ENCODE data around the gene INSIG2.

INSIG2 gene

DNA sequence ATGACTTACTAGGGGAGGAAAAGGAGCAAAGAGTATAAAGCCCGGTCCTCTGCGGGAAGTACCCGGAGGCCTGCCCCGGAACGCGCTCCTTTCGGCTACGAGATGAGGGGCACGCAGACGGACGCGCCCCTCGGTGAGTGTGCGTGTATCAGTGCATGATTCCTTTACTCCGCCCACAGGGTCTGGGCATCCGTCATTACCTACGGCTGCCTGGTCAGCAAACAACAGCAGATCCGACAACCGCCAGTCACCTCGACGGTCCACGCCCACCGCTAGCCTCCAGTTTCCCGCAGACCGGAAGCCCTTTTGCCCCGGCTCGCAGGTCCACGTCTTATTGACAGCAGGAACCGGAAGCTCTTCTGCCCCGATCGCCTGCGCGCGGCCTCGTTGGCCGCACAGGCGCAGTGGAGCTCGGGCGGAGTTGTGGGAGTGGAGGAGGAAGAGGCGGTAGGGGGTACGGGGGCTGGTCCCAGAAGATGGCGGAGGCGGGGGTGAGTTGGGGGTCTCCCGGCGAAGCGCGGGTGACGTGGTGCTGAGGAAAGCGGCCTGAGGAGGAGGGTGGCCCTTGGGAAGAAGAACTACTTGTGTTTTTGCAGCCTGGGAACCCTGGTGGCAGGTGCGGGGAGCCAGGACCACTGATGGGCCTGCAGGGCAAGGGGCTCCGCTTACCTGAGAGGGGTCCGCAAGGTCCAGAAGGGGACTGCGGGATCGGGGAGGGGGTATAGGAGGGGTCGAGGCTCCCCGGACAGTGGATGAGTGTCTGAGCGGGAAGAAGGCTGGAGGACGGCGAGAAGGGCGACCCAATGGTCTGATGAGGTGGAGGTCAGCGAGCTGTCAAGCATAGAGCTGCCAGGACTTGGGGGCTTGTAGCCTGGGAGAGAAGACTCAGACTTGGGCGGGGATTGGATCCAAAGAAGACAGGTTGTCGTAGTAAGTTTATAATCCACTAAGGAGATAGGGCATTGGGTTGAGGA lies at the start of gene INSIG2:
Gene INSIG2 (plus strand): TSS at position 421 of the 974 bp plus-strand sequence. CDS start 8,086 bp downstream, outside the sequence.
- DNase-seq: peak; percentile 97

DNA sequence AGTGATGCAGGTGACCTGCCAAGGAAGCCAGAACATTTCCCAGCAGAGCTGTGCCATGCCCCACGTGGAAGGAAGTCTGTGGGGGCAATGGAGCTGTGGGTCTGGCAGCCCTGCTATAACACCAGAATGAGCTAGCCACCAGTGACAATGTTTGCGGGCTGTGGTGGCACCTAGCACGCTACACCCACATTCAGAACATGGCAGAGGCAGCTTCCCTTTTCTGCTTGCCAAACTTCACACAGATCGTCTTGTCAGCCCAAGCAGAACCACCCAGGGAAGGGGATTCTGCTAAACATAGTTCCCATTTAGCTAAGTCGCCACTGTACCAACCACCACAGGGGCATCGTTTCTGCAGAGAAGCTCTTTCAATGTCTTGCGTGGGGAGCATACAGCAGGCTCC lies 47.4 kb upstream of the INSIG2 start:
- DNase-seq: no peak

DNA sequence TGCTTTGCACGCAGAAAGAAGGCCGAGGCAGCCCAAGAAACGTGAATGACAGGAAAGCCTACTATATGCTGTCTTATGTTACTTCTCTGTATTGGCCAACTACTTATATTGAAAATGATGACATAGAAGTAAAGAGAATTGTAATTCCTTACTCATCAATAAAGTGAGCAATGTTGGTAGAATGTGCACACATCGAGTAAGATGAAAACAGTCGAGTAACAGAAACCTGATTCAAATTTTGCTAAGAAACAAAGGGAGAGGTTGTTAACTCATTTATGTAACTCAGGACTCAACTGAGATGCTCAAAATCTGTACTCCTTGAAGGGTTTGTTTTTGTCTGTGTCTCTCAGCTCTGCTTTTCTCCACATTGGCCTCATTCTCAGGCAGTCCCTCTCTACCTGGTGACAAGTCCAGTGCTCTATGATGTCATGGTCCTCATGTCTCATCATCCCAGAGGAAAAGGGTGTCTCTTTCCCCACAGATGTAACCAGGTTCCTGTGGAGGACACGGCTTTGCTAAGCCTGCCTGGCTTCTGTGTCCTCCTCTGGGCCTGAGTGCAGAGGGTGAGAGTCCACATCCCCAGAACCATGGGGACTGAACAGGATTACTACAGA lies 44.1 kb upstream of the INSIG2 start:
- no peak for DNase-seq

GRCh38 chr2:118044854-118045253 lies 43.4 kb upstream of the INSIG2 start:
- DNase-seq: no peak

DNA sequence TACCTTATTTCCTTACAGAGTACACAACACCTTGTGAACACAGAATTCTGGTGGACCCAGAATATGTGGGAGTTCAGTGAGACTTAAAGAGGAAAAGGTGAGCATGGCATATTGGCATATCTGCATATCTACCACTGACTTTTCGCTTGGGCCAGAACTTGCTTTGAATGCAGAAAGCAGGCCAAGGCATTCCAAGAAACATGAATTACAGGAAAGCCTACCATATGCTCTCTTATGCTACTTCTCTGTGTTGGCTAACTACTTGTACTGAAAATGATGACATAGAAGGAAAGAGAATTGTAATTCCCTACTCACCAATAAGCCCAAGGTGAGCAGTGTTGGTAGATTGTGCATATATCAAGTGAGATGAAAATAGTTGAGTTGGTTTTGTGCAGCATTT lies 43.0 kb upstream of the INSIG2 start:
- DNase-seq: no peak

DNA sequence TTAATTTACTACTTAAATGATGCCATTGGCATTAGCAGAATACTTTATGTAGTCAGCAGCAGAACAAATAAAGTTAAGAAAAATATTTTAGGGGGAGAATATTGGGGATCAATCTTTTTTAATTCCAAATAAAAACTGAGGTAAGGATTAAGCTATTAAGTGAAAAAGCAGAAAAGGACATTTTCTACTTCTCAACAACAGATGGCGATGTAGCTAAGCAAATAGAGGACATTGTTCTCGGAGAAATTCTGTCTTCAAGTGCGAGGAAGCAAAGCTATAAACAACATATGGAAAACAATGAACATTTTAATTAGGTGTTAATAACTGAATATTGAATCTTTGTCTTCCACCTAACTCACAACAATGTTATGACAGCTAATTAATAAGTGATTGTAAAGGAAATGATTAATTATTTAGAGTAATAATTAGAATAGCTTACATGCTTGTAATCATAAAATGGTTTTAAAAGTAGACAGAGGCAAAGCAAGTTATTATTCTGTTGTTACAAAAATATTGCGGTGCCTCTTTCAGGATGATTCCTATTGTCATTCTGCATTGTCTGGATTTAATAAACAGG lies 41.5 kb upstream of the INSIG2 start:
- peak; percentile 58 for DNase-seq

DNA sequence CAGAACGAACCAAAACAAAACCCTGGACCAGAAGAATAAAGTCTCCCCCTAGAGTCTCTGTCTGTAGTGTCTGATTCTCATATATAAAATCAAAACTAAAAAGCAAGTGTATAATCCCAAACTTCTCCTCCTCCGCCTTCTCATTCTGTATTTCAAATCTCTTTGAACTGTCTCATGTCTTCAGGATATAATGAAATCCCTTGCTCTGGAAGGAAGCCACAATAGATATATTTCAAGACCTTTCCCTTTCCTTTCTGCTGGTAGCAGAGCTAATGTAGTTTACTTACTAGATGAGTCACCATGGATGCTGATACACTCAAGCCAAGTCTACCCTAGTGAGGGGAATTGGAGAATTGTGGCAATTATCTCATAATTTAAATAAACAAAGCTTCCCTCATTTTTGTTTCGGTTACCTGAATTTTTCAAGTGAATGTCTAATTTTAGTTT lies 40.9 kb upstream of the INSIG2 start:
- no peak for DNase-seq

DNA sequence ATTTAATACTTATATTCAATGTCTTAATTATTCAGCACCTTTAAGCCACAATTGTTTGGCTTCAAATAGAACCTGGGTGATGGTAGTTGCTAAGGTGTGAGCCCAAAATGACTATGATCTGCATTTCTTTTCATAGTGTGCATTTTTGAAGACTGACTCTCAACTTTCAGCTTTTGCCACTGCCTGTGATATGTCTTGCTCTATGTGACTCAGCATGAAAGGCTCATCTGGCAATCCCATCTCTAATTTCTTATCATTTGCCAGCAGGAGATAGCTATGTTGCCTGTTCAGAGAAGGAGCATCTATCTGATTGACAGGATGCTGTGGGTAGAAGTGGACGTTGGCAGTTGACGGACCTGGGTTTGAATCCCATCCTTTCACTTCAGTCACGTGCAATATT lies 39.9 kb upstream of the INSIG2 start:
- no peak for DNase-seq

- no peak for DNase-seq
Observed at GRCh38 chr2:118049140-118049815, 39.0 kb upstream of the INSIG2 start.

DNA sequence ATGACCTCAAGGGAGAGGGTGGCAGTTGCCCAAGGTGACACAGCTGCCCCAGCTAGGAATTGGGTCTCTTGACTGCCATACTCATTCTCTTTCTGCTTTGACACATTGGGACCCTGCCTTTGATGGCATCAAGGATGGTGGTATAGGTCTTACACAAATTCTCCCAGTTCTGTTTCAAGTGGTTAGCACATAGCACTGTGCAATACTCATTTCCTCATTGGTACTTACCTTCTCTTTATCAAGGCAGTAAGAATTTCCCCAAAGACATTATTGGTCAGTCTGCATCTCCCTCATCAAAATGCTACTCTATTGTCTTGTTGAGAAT lies 38.5 kb upstream of the INSIG2 start:
- no peak for DNase-seq

DNA sequence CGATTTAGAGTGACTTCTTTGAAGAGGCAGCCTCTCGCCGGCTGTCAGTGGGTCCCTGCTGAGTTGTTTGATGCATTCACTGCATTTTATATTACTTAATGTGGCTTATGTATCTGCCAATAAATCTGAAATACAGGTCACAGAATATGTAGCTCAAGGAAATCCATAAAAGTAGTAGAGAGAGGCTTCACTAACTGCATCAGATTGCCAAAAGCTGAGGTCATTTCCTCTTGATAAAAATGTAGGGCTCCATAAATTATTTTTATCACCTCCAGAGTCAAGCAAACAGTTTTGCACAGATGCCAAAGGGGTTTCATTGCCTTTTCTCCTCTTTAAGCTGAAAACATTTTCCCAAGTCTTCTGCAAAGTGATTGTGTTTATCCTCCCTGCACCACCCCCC lies 37.9 kb upstream of the INSIG2 start:
- no peak for DNase-seq

GRCh38 chr2:118050974-118051373 lies 37.3 kb upstream of the INSIG2 start:
- DNase-seq: no peak

GRCh38 chr2:118051826-118052358 lies 36.4 kb upstream of the INSIG2 start:
- no peak for DNase-seq

DNA sequence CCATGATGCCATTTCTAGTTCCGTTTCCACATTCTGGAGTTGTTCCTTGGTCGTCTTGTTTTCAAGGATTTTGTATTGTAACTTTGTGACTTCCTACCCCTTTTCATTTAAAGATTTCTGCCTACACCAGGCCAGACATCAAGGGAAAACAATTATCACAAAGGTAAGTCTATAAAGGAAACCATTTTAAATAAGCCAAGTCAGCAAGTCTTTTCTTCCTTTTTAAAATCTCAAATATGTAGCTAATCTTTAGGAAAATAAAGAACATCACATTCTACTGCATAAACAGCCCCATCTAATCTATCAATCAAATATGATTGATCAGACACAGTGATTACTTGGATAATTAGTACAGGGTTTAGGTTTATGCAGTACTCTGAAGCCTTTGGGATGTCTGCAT lies 35.8 kb upstream of the INSIG2 start:
- no peak for DNase-seq

DNA sequence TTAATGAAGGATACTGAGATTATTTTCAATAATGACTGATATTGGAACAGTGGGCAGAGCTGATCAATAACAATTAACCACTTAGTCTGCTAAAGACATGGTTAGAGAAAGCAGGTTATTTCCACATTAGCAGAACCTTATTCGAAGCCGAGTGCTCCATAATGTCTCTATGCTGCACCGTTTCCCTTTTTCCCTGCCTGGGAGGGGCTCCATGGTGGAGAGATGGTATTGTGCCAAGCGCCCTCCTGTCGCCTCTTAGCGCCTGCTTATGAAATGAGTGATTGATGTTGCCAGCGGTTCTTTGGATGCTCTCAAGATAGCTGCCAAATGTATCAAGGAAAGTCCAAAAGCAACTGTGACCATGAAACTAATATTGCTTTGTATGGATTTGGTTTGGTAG lies 34.6 kb upstream of the INSIG2 start:
- DNase-seq: no peak

- no peak for DNase-seq
Observed at GRCh38 chr2:118054213-118055008, 33.9 kb upstream of the INSIG2 start.

DNA sequence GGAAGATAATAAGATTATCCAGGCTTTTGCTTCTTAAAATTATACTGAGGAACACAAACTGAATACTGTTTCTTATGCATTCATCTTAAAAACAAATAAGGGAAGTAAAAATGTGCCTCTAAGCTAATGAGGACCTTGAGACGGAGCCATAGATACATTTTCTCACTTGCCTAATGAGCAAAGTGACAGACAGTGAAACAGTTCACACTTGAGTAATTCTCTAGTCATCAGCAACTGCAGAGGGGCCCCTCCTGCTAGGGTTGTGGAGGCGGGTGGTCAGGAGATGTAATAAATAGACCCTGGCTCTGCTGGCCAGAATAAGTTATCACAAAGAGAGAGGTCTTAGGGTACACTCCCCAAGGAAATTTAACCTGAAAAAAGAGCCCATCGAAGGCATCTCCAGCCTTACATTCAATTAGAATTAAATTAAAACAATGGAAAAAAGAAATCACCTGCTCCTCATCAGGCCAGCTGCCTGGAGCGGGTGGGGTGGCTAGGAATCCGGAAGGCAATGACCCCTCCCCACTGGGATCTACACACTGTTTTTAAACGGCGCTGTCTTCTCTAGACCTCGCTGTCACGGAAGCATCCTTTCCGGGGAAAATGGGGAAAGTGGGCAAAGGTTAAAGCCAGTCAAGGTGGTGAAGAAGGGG lies 32.6 kb upstream of the INSIG2 start:
- DNase-seq: no peak

DNA sequence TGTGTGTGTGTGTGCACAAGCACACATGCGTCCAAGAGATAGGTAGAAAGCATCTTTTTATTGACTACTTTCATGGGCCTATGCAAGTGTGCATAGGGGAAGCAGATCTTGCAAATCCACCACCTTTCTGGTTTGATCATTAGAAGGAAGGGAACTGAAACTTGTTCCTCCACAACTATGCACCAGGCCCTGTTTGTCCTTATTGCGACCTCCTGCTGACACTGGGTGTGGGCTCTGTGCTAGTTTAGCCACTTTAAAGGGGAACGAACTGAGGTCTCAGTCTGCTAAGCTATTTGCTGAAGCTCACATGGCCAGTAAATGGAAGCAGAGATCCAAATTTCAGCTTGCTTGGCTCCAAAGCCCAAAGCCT lies 32.1 kb upstream of the INSIG2 start:
- DNase-seq: no peak

GRCh38 chr2:118056801-118057200 lies 31.5 kb upstream of the INSIG2 start:
- DNase-seq: no peak

GRCh38 chr2:118058951-118059350 lies 29.3 kb upstream of the INSIG2 start:
- DNase-seq: no peak

GRCh38 chr2:118059919-118060478 lies 28.3 kb upstream of the INSIG2 start:
- DNase-seq: no peak

All from NCI-H1694 treated with DMSO at 0.1 percent for 48 hours (cell line).